ENCODE data around the gene HSFX2. TPM values are rescaled to one million over a fixed set of nuclear protein-coding genes. Genes with fewer than 3 reads are reported as not detected.

The HSFX2 gene
- total and polyA plus RNA-seq, 2 donors (not counting 1 experiment from before 2014, with no cell fraction given), result 0.26 to 0.50 TPM

- Histone ChIP-seq H3K27me3 (ENCODE audit: control insufficient read depth, insufficient read depth, low read length) (no peaks in the 10 kb centered on the region), H3K9me3 (ENCODE audit: control insufficient read depth, insufficient read depth, low read depth, low read length) (no peaks in the 10 kb centered on the region), H2AFZ (ENCODE audit: low read length) (no peak overlapping the region), H3K4me3 (replicated peaks in 1 of 4; ENCODE audit: control extremely low read depth in 1 of 4, insufficient read depth in 1 of 4, low read depth in 3 of 4, low read length in 4 of 4) (no peak overlapping the region), H4K20me1 (ENCODE audit: control insufficient read depth, extremely low read depth, insufficient read depth, low read length) (no peaks in the 10 kb centered on the region), H3K36me3 (ENCODE audit: control insufficient read depth, insufficient read depth, low read length) (no peaks in the 10 kb centered on the region), H3K4me1 (ENCODE audit: control insufficient read depth, extremely low read depth, insufficient read depth, low read length) (no peaks in the 10 kb centered on the region), H3K9ac (ENCODE audit: insufficient read depth, low read length) (no peak overlapping the region), H3K4me2 (ENCODE audit: extremely low read depth, insufficient read depth, low read length) (no peak overlapping the region), H3K79me2 (ENCODE audit: control insufficient read depth, insufficient read depth, low read length) (no peaks in the 10 kb centered on the region), H3K27ac (ENCODE audit: insufficient read depth, low read length) (no peak overlapping the region)
- peak; percentile 39 to 42 for DNase-seq (ENCODE audit: low read depth in 2 of 2)
- TF ChIP-seq CTCF (conservative IDR thresholded peaks at IDR 0.05 in 1 of 2, IDR thresholded peaks at IDR 0.05 in 1 of 2; ENCODE audit: low read depth in 1 of 2, low read length in 2 of 2) (no peak), EZH2 (IDR thresholded peaks at IDR 0.05; ENCODE audit: low read length, missing control alignments) (no peak)
Observed at GRCh38 chrX:149570668-149571067, 24.4 kb downstream of the HSFX2 start.

- no peaks in the 10 kb centered on the region for H3K4me1 ChIP-seq (ENCODE audit: control insufficient read depth, extremely low read depth, insufficient read depth, low read length)
- no peak overlapping the region for H3K4me3 ChIP-seq (replicated peaks in 1 of 4; ENCODE audit: control extremely low read depth in 1 of 4, insufficient read depth in 1 of 4, low read depth in 3 of 4, low read length in 4 of 4)
- no peaks in the 10 kb centered on the region for H4K20me1 ChIP-seq (ENCODE audit: control insufficient read depth, extremely low read depth, insufficient read depth, low read length)
- no peaks in the 10 kb centered on the region for H3K9me3 ChIP-seq (ENCODE audit: control insufficient read depth, insufficient read depth, low read depth, low read length)
- no peak overlapping the region for H2AFZ ChIP-seq (ENCODE audit: low read length)
- no peak overlapping the region for H3K4me2 ChIP-seq (ENCODE audit: extremely low read depth, insufficient read depth, low read length)
- no peak overlapping the region for H3K9ac ChIP-seq (ENCODE audit: insufficient read depth, low read length)
- TF ChIP-seq EZH2 (IDR thresholded peaks at IDR 0.05; ENCODE audit: low read length, missing control alignments) (no peak), CTCF (conservative IDR thresholded peaks at IDR 0.05 in 1 of 2, IDR thresholded peaks at IDR 0.05 in 1 of 2; ENCODE audit: low read depth in 1 of 2, low read length in 2 of 2) (no peak)
- no peaks in the 10 kb centered on the region for H3K36me3 ChIP-seq (ENCODE audit: control insufficient read depth, insufficient read depth, low read length)
- H3K79me2 ChIP-seq (ENCODE audit: control insufficient read depth, insufficient read depth, low read length), result no peaks in the 10 kb centered on the region
- no peak for DNase-seq (ENCODE audit: low read depth in 2 of 2)
- no peaks in the 10 kb centered on the region for H3K27me3 ChIP-seq (ENCODE audit: control insufficient read depth, insufficient read depth, low read length)
- H3K27ac ChIP-seq (ENCODE audit: insufficient read depth, low read length), result no peak overlapping the region
Observed at GRCh38 chrX:149569770-149570169, 25.3 kb downstream of the HSFX2 start.

GRCh38 chrX:149568701-149569296 is 26.3 kb downstream of the HSFX2 start:
- H3K4me3 ChIP-seq (replicated peaks in 1 of 4; ENCODE audit: control extremely low read depth in 1 of 4, insufficient read depth in 1 of 4, low read depth in 3 of 4, low read length in 4 of 4), result no peak overlapping the region
- no peak for DNase-seq (ENCODE audit: low read depth in 2 of 2)
- no peaks in the 10 kb centered on the region for H3K9me3 ChIP-seq (ENCODE audit: control insufficient read depth, insufficient read depth, low read depth, low read length)
- no peaks in the 10 kb centered on the region for H3K36me3 ChIP-seq (ENCODE audit: control insufficient read depth, insufficient read depth, low read length)
- no peak overlapping the region for H3K27ac ChIP-seq (ENCODE audit: insufficient read depth, low read length)
- H3K27me3 ChIP-seq (ENCODE audit: control insufficient read depth, insufficient read depth, low read length), result no peaks in the 10 kb centered on the region
- H3K4me1 ChIP-seq (ENCODE audit: control insufficient read depth, extremely low read depth, insufficient read depth, low read length), result no peaks in the 10 kb centered on the region
- TF ChIP-seq CTCF (conservative IDR thresholded peaks at IDR 0.05 in 1 of 2, IDR thresholded peaks at IDR 0.05 in 1 of 2; ENCODE audit: low read depth in 1 of 2, low read length in 2 of 2) (no peak), EZH2 (IDR thresholded peaks at IDR 0.05; ENCODE audit: low read length, missing control alignments) (no peak)
- no peaks in the 10 kb centered on the region for H4K20me1 ChIP-seq (ENCODE audit: control insufficient read depth, extremely low read depth, insufficient read depth, low read length)
- H2AFZ ChIP-seq (ENCODE audit: low read length), result no peak overlapping the region
- H3K4me2 ChIP-seq (ENCODE audit: extremely low read depth, insufficient read depth, low read length), result no peak overlapping the region
- no peaks in the 10 kb centered on the region for H3K79me2 ChIP-seq (ENCODE audit: control insufficient read depth, insufficient read depth, low read length)
- H3K9ac ChIP-seq (ENCODE audit: insufficient read depth, low read length), result no peak overlapping the region

Data from fibroblast of lung (primary cell).